GM10248 (cell line): ENCODE measurements around the gene CHN1.

ENCODE experiments used
- CTCF ChIA-PET: fragments of 300-600 bp; sonication (Branson Sonifier 250); formaldehyde crosslinking; extraction: SDS; loops from one replicate; lab custom pipeline; 2021; ENCODE audit warnings: antibody characterized with exemption; lab: Yijun Ruan, JAX
- POLR2A ChIA-PET: fragments of 350-650 bp; sonication (Branson Sonifier 250); formaldehyde crosslinking; extraction: SDS; loops from one replicate; lab custom pipeline; 2020; ENCODE audit warnings: antibody characterized with exemption; lab: Yijun Ruan, JAX
- DNase-seq: peaks from one replicate; pipeline ENCODE4 v3.0.0; 2012; ENCODE audit errors: extremely low spot score
- TF ChIP-seq, protein P1 (sequence below): IDR thresholded peaks from 2 replicates; pipeline ENCODE4 v1.5.1; 2012; ENCODE audit warnings: mild to moderate bottlenecking, low read depth; ENCODE audit errors: extremely low read depth, missing control alignments, control extremely low read depth

CHN1 gene, protein sequence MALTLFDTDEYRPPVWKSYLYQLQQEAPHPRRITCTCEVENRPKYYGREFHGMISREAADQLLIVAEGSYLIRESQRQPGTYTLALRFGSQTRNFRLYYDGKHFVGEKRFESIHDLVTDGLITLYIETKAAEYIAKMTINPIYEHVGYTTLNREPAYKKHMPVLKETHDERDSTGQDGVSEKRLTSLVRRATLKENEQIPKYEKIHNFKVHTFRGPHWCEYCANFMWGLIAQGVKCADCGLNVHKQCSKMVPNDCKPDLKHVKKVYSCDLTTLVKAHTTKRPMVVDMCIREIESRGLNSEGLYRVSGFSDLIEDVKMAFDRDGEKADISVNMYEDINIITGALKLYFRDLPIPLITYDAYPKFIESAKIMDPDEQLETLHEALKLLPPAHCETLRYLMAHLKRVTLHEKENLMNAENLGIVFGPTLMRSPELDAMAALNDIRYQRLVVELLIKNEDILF

DNA sequence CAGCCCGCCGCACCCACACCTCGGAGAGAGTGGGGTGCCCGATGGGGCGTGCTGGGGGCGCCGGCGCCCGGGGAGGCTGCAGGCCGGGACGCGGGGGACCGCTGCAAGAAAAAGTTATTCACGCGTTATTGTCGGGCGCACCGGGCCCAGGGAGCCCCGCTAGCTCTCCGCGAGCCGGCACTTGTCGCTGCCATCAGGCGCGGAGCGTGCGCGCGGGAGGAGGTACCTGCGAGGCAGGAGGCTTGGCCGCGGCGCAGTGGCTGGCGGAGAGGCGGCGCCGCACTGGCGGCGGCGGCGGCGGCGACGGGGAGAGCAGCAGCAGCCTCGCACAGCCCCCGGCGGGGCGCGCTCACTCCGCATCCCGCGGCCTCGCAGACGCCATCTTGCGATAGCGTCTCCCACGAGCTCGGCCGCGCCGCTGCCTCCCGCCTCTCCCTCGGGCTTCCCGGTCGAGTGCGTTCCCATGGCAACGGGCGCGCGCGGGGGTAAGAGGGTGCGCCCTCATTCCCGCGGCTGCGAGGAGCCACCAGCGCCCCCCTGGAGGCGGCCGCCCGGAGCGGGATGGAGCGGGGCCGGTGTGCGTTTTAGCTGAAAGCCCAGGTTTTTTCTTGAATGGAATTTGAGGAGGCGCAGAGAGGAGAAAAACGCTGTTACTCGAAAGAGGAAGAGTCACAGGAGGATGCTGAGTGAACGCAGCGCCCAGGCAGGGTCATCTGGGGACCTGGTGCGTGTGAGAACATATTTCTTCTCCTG, at the start of gene CHN1:
Gene CHN1, minus strand, starts transcription at position 402 of the 753 bp plus-strand sequence. CDS start 469 bp downstream, outside the sequence.
- DNase-seq: peak; percentile 55
- POLR2A ChIA-PET: no interaction called here
- TF ChIP-seq, protein P1, sequence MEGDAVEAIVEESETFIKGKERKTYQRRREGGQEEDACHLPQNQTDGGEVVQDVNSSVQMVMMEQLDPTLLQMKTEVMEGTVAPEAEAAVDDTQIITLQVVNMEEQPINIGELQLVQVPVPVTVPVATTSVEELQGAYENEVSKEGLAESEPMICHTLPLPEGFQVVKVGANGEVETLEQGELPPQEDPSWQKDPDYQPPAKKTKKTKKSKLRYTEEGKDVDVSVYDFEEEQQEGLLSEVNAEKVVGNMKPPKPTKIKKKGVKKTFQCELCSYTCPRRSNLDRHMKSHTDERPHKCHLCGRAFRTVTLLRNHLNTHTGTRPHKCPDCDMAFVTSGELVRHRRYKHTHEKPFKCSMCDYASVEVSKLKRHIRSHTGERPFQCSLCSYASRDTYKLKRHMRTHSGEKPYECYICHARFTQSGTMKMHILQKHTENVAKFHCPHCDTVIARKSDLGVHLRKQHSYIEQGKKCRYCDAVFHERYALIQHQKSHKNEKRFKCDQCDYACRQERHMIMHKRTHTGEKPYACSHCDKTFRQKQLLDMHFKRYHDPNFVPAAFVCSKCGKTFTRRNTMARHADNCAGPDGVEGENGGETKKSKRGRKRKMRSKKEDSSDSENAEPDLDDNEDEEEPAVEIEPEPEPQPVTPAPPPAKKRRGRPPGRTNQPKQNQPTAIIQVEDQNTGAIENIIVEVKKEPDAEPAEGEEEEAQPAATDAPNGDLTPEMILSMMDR: no peak
- CTCF ChIA-PET: interaction anchor here (1.4 kb wide), 2 partner anchors 10 to 20 kb away, joined by 3 to 4 read pairs; no protein-coding TSS in a partner anchor

DNA sequence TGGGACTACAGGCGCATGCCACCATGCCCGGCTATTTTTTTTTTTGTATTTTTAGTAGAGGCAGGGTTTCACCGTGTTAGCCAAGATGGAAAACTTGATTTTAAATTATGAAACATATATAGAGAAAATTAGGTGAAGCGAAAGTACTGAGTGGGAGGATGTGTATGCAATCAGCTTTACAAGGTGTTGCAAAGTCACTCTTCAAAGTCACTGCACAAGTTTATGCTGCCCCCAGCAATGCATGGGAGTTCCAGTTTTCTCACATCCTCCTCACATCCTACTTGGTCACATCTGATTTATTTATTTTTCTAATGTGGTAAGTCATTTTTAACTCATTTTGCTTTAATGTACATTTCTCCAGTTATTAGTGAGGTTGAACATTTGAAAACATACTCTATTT, 49.2 kb upstream of the CHN1 start:
- ChIA-PET POLR2A (no interaction called here), CTCF (interaction anchor here (1.1 kb wide), 1 partner anchor 17 kb away, joined by 3 read pairs; no protein-coding TSS in a partner anchor)
- TF ChIP-seq, protein P1: no peak
- no peak for DNase-seq

DNA sequence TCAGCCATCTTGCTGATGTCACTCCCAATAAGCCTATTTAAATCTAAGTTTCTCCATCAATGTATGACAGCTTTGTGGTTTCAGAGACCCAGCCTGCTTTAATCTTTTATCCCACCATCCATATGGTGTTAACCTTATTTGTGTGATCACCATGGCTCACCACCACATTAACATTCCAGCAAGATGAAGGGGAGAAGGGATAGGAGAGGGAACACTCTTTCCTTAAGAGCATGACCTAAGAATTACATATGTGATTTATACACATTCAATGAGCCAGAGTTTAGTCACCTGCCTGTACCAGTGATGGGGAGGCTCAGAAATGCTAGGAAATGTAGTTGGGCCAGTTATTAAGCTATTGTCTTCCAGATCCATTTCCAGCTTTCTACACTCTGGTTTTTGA, 44.5 kb upstream of the CHN1 start:
- DNase-seq: no peak
- TF ChIP-seq, protein P1: no peak
- CTCF ChIA-PET: interaction anchor here (2.0 kb wide), 1 partner anchor 18 kb away, joined by 10 read pairs; no protein-coding TSS in a partner anchor
- POLR2A ChIA-PET: no interaction called here

DNA sequence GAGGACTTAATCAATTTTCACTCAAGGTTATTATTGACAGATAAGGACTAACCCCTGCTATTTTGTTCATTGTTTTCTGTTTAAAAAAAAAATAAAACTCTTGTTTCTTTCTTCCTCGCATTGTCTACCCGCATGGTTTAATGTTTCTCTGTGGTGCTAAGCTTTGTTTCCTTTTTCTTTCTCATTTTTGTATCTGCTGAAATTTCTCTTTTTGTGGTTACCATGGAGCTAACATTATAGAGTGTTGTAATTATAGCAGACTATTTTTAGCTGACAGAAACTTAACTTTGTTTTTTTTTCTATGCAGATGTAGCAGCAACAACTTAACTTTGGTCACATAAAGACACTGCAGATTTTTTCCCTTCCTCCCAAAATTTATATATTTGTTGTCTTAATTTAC, 43.1 kb upstream of the CHN1 start:
- no peak for DNase-seq
- ChIA-PET POLR2A (no interaction called here), CTCF (interaction anchor here (1.3 to 2.0 kb wide), 2 partner anchors 9 to 16 kb away, joined by 4 to 10 read pairs; no protein-coding TSS in a partner anchor)
- TF ChIP-seq, protein P1: no peak

DNA sequence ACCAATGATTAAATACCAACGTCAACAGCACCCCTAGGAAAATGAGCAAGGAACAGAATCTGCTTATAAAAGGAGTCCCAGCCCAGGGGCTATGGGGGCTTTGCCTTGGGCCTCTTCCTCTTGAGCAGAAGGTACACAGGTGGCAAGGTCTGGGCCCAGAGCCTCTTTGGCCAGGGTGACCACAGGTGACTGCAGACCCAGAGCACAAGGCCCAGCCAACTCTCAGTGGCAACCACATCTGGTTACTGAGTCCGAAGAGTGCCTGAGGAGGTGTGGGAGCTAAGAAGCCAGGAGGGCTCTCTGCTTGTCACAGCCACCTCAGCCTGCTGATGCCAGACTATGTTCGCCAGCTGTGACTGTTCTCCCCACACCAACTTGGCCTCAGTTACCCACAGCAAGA, 34.3 kb upstream of the CHN1 start:
- ChIA-PET CTCF (interaction anchor here (1.1 kb wide), 1 partner anchor 98 kb away, joined by 3 read pairs; no protein-coding TSS in a partner anchor), POLR2A (no interaction called here)
- TF ChIP-seq, protein P1: no peak
- DNase-seq: no peak

DNA sequence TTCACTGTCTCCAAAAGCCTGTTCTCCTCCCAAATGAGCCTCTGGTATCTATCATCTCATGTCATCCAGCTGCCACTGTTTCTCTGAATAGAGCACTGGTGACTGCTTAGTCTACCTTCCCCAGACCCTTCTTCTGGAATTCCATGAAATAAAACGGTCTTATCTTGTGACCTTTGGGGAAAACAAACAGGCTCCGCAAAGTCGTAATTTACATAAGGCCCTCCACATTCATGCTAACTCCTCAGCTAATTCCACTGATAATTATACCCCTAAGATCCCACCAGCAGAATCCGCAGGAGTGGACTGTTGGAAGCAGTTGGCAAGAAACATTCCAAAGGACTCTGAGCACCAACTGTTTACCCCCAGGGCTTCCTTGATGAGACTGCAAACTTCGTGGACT, 33.9 kb upstream of the CHN1 start:
- no peak for DNase-seq
- ChIA-PET CTCF (no interaction called here), POLR2A (no interaction called here)
- TF ChIP-seq, protein P1: no peak
